Spleen (tissue), 11 donors: ENCODE data around the gene HRH1. TPM values are rescaled to one million over a fixed set of nuclear protein-coding genes. Genes with fewer than 3 reads are reported as not detected.

Experiments
- DNase-seq: peaks from one replicate; pipeline ENCODE4 v3.0.0-alpha.2; 2020
- H3K27ac ChIP-seq, 8 donors: fragments of 200-600 bp; sonication (generic) in 7 of 8; 1 replicate in 4 of 8; 2 replicates in 4 of 8; pipeline versions ENCODE4 v1.5.0 to v1.8.0; 2016 to 2021; ENCODE audit warnings: inconsistent platforms in 4 of 8, mild to moderate bottlenecking in 4 of 8, moderate library complexity in 1 of 8
- H3K27me3 ChIP-seq, 7 donors: fragments of 200-600 bp; sonication (generic) in 6 of 7; replicated peaks in 1 of 7; 1 replicate in 4 of 7; 2 replicates in 3 of 7; pipeline versions ENCODE4 v1.5.0 to v1.8.0; 2016 to 2021; ENCODE audit warnings: inconsistent platforms in 3 of 7, mild to moderate bottlenecking in 1 of 7
- H3K36me3 ChIP-seq, 6 donors: fragments of 200-600 bp; sonication (generic) in 5 of 6; 1 replicate in 4 of 6; 2 replicates in 2 of 6; pipeline versions ENCODE4 v1.5.0 to v1.8.0; 2016 to 2021; ENCODE audit warnings: inconsistent platforms in 2 of 6
- H3K4me1 ChIP-seq, 6 donors: fragments of 200-600 bp; sonication (generic) in 5 of 6; 1 replicate in 3 of 6; 2 replicates in 3 of 6; pipeline versions ENCODE4 v1.5.0 to v1.8.0; 2016 to 2021; ENCODE audit warnings: inconsistent platforms in 3 of 6
- H3K4me3 ChIP-seq, 8 donors: fragments of 200-600 bp; sonication (generic) in 7 of 8; 1 replicate in 4 of 8; 2 replicates in 4 of 8; pipeline versions ENCODE4 v1.5.0 to v1.8.0; 2016 to 2021; ENCODE audit warnings: inconsistent platforms in 4 of 8, mild to moderate bottlenecking in 4 of 8, moderate library complexity in 2 of 8
- H3K9me3 ChIP-seq, 8 donors: fragments of 200-600 bp; sonication (generic) in 7 of 8; 1 replicate in 4 of 8; 2 replicates in 4 of 8; pipeline versions ENCODE4 v1.5.0 to v1.8.0; 2016 to 2021; ENCODE audit warnings: inconsistent platforms in 4 of 8
- POLR2A ChIP-seq, 3 donors: fragments of 450-650 bp; IDR thresholded peaks; one replicate each; pipeline ENCODE4 v1.5.1; 2017; ENCODE audit warnings: antibody characterized with exemption in 3 of 3, mild to moderate bottlenecking in 1 of 3
- POLR2AphosphoS5 ChIP-seq, 3 donors: sonication (generic); formaldehyde crosslinking; IDR thresholded peaks; one replicate each; pipeline ENCODE4 v1.5.1; 2017; ENCODE audit warnings: antibody characterized with exemption in 3 of 3
- WGBS, 5 donors: extraction: QIAGEN DNeasy Blood & Tissue Kit in 3 of 5; methylation state at CpG; one replicate each; pipeline versions ENCODE4 v1.1.5 to v1.1.7; 2013 to 2018; 5-methylcytosine and 5-hydroxymethylcytosine counted together
- intact Hi-C: fragments of 100-400 bp; cut with DNase I; formaldehyde crosslinking; loops from one replicate; pipeline ENCODE4 v1.15.0; 2023; ENCODE audit warnings: low total_unique reads
- polyA plus RNA-seq, 3 donors: library from polyadenylated mRNA; stranded (reverse); fragments of 200-250 nt; gene quantifications; one replicate each; pipeline ENCODE4 v1.2.1, GENCODE V29; 2013
- total RNA-seq, 7 donors: library from RNA; depleted of rRNA in 3 of 7; stranded (reverse); fragments of >200 nt in 3 of 7; fragmentation: NEBNext Ultra II Directional in 4 of 7; extraction: Animal tissue kit (Norgen Biotek cat#: 25700) in 4 of 7; gene quantifications; one replicate each; pipeline versions ENCODE4 v1.1.0 to v1.2.1, GENCODE V29; 2016 to 2021
- TF ChIP-seq, protein P1 (sequence below), 11 experiments: fragments of 200-600 bp in 7 of 11; fragments of 450-650 bp in 4 of 11; sonication (generic) in 4 of 11; IDR thresholded peaks in 8 of 11; conservative IDR thresholded peaks in 3 of 11; 1 replicate in 7 of 11; 2 replicates in 4 of 11; pipeline versions ENCODE4 v1.4.0 to v1.8.0; 2016 to 2021; ENCODE audit warnings: antibody characterized with exemption in 11 of 11, inconsistent platforms in 4 of 11, mild to moderate bottlenecking in 1 of 11
- donor health status: healthy with polysubstance abuse.
- donor health status: DM: no; HTN: no; CAD: no; lungs with moderate emphysema.
- donor health status: DM: no; HTN: no; CAD: no.
- donor health status: Bipolar disorder and iron deficiency.
- donor health status: healthy.
- donor health status: DM: no; HTN: no; CAD: no.
- donor health status: DM: yes; HTN: yes; CAD: no.

HRH1 gene
- total and polyA plus RNA-seq, 10 donors: 0.15 to 4.4 (median 1.8) TPM

GRCh38 chr3:11236588-11237461 is 82.5 kb downstream of the HRH1 start:
- H3K9me3 ChIP-seq: peaks cover 0 to 6% (median 2%) of the 10 kb centered on the region in 8 donors
- no peak overlapping the region for H3K27ac ChIP-seq

DNA sequence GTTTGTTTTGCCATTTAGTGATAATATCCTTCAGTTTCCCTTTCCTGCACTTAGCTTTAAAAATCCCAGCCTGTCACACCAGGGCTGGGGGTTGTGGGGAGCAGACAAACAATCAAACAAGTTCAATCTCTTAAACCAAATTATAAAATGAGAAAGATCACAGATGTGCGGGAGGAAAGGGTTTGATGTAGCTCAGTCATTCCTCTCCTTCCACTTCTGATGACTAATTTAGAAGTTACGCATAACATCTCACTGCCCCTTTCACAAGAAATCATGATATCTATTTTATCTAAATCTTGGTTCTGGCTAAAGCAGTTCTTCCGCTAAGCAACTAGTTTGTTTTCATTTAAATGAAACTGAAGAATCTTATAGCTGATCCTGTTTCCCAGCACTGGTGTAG is 83.8 kb downstream of the HRH1 start:
- H3K27me3 ChIP-seq: peaks cover 0 to 22% (median 0%) of the 10 kb centered on the region in 7 donors
- no peak for DNase-seq
- no peak for TF ChIP-seq POLR2AphosphoS5 (IDR thresholded peaks at IDR 0.05)
- TF ChIP-seq POLR2A (IDR thresholded peaks at IDR 0.05): no peak
- TF ChIP-seq, protein P1, sequence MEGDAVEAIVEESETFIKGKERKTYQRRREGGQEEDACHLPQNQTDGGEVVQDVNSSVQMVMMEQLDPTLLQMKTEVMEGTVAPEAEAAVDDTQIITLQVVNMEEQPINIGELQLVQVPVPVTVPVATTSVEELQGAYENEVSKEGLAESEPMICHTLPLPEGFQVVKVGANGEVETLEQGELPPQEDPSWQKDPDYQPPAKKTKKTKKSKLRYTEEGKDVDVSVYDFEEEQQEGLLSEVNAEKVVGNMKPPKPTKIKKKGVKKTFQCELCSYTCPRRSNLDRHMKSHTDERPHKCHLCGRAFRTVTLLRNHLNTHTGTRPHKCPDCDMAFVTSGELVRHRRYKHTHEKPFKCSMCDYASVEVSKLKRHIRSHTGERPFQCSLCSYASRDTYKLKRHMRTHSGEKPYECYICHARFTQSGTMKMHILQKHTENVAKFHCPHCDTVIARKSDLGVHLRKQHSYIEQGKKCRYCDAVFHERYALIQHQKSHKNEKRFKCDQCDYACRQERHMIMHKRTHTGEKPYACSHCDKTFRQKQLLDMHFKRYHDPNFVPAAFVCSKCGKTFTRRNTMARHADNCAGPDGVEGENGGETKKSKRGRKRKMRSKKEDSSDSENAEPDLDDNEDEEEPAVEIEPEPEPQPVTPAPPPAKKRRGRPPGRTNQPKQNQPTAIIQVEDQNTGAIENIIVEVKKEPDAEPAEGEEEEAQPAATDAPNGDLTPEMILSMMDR (IDR thresholded peaks at IDR 0.05 in 8 of 11, conservative IDR thresholded peaks at IDR 0.05 in 3 of 11): no peak
- H3K9me3 ChIP-seq: peaks cover 0 to 6% (median 2%) of the 10 kb centered on the region in 8 donors
- WGBS, 5 donors: 63 to 68% (median 66%) methylated on average over 3 of the region's 3 CpGs
- H3K4me1 ChIP-seq: peaks cover 0 to 8% (median 2%) of the 10 kb centered on the region in 6 donors
- intact Hi-C loops: loop anchor here (5.0 to 10.0 kb wide), 2 partner anchors 99 to 417 kb away; no protein-coding TSS in a partner anchor
- H3K4me3 ChIP-seq: no peak overlapping the region
- H3K27ac ChIP-seq: peak overlapping the region in 1 of 8 donors; percentile 36
- no peaks in the 10 kb centered on the region for H3K36me3 ChIP-seq

More at GRCh38 chr3:11236588-11237461, 82.5 kb downstream of the HRH1 start:
- H3K36me3 ChIP-seq: no peaks in the 10 kb centered on the region
- DNase-seq: peak; percentile 88
- peaks cover 0 to 8% (median 2%) of the 10 kb centered on the region in 6 donors for H3K4me1 ChIP-seq
- no peak overlapping the region for H3K4me3 ChIP-seq
- intact Hi-C loops: loop anchor here (5.0 to 10.0 kb wide), 2 partner anchors 100 to 418 kb away; no protein-coding TSS in a partner anchor
- H3K27me3 ChIP-seq: peaks cover 0 to 22% (median 0%) of the 10 kb centered on the region in 7 donors
- 40 to 50% (median 44%) methylated on average over 8 of the region's 8 CpGs for WGBS, 5 donors
- no peak for TF ChIP-seq POLR2AphosphoS5 (IDR thresholded peaks at IDR 0.05)
- TF ChIP-seq POLR2A (IDR thresholded peaks at IDR 0.05): no peak
- TF ChIP-seq, protein P1 (IDR thresholded peaks at IDR 0.05 in 8 of 11, conservative IDR thresholded peaks at IDR 0.05 in 3 of 11): peak; percentile 29 to 87 (median 77)

DNA sequence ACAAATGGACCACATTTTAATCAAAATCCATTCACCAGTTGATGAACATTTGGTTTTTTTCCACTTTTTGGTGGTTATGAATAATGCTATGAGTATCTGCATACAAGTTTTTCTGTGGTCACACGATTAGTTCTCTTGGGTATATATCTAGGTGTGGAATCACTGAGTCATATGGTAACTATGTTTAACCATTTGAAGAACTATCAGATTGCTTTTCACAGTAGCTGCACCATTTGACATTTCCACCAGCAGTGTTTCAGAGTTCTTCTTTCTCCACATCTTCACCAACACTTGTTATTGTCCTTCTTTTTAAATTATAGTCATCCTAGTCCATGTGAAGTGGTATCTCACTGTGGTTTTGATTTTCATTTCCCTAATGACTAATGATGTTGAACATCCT is 84.6 kb downstream of the HRH1 start:
- H3K36me3 ChIP-seq: no peaks in the 10 kb centered on the region
- no peak for DNase-seq
- H3K4me3 ChIP-seq: no peak overlapping the region
- H3K27me3 ChIP-seq: peaks cover 0 to 22% (median 0%) of the 10 kb centered on the region in 7 donors
- H3K27ac ChIP-seq: no peak overlapping the region
- 55 to 79% (median 68%) methylated on average over 1 of the region's 1 CpG for WGBS, 5 donors
- peaks cover 0 to 8% (median 2%) of the 10 kb centered on the region in 6 donors for H3K4me1 ChIP-seq
- TF ChIP-seq, protein P1 (IDR thresholded peaks at IDR 0.05 in 8 of 11, conservative IDR thresholded peaks at IDR 0.05 in 3 of 11): no peak
- TF ChIP-seq POLR2A (IDR thresholded peaks at IDR 0.05): no peak
- no peak for TF ChIP-seq POLR2AphosphoS5 (IDR thresholded peaks at IDR 0.05)
- intact Hi-C loops: loop anchor here (5.0 to 10.0 kb wide), 2 partner anchors 98 to 416 kb away; no protein-coding TSS in a partner anchor
- H3K9me3 ChIP-seq: peaks cover 0 to 6% (median 2%) of the 10 kb centered on the region in 8 donors

DNA sequence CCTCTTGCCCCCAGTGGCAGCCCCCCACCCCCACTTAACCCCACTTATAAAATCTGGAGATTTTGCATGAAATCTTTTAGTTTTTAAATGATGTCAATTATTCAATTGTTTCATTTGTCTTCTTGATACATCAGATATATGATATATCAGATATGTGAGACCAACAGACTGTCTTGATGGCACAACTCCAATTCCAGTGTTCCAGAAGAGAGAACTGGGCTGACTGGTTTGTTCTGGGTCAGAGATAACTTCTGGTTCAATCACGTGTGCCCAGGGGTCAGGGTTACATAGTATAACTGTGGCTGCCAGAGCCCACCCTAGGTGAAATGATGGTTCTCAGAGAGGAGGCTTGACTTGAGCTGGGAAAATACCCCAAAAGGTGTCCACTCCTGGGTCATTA is 85.5 kb downstream of the HRH1 start:
- intact Hi-C loops: loop anchor here (5.0 to 10.0 kb wide), 2 partner anchors 98 to 415 kb away; no protein-coding TSS in a partner anchor
- TF ChIP-seq POLR2AphosphoS5 (IDR thresholded peaks at IDR 0.05) (no peak), POLR2A (IDR thresholded peaks at IDR 0.05) (no peak)
- TF ChIP-seq, protein P1 (IDR thresholded peaks at IDR 0.05 in 8 of 11, conservative IDR thresholded peaks at IDR 0.05 in 3 of 11): no peak
- Histone ChIP-seq H3K9me3 (peaks cover 0 to 6% (median 2%) of the 10 kb centered on the region in 8 donors), H3K27me3 (peaks cover 0 to 15% (median 0%) of the 10 kb centered on the region in 7 donors), H3K27ac (no peak overlapping the region), H3K4me3 (no peak overlapping the region), H3K36me3 (no peaks in the 10 kb centered on the region), H3K4me1 (peaks cover 0 to 8% (median 2%) of the 10 kb centered on the region in 6 donors)
- whole genome bisulfite sequencing, 5 donors: 72 to 93% (median 73%) methylated on average over 1 of the region's 1 CpG
- no peak for DNase-seq
